C4-2B (cell line): ENCODE results near the gene PPP5C.
"Not testable (repeated sequence)": the region's sequence is repeated elsewhere in the genome, so short reads cannot be mapped to it uniquely, and the experiment has no call there.

Experiments
- H3K27ac ChIP-seq: fragments of 450-650 bp; 2 replicates; pipeline ENCODE4 v1.5.1; 2017
- CTCF ChIP-seq: fragments of 450-650 bp; conservative IDR thresholded peaks from 2 replicates; pipeline ENCODE4 v1.5.1; 2017; ENCODE audit warnings: mild to moderate bottlenecking
- ZFX ChIP-seq: fragments of 450-650 bp; IDR thresholded peaks from 2 replicates; pipeline ENCODE4 v1.6.1; 2017

Gene PPP5C

GRCh38 chr19:46368116-46368515 is 21.2 kb downstream of the PPP5C start:
- TF ChIP-seq ZFX = no peak
- TF ChIP-seq CTCF = no peak
- no peak overlapping the region for H3K27ac ChIP-seq

- H3K27ac ChIP-seq = no peak overlapping the region; the same call in 1 of the 2 replicates
- no peak for TF ChIP-seq ZFX
- TF ChIP-seq CTCF = no peak
Observed at GRCh38 chr19:46369817-46370216, 22.9 kb downstream of the PPP5C start.

- peak overlapping the region; percentile 100 for H3K27ac ChIP-seq
- TF ChIP-seq ZFX = no peak
- no peak for TF ChIP-seq CTCF
Observed at GRCh38 chr19:46371371-46371901, 24.5 kb downstream of the PPP5C start.

- peak overlapping the region; percentile 100 for H3K27ac ChIP-seq
- TF ChIP-seq CTCF (peak; percentile 35), ZFX (no peak)
Observed at GRCh38 chr19:46372901-46373490, 26.1 kb downstream of the PPP5C start.

- TF ChIP-seq CTCF (no peak; the same call in 1 of the 2 replicates), ZFX (no peak)
- H3K27ac ChIP-seq = peak overlapping the region; percentile 100
Observed at GRCh38 chr19:46373491-46374359, 26.8 kb downstream of the PPP5C start.

DNA sequence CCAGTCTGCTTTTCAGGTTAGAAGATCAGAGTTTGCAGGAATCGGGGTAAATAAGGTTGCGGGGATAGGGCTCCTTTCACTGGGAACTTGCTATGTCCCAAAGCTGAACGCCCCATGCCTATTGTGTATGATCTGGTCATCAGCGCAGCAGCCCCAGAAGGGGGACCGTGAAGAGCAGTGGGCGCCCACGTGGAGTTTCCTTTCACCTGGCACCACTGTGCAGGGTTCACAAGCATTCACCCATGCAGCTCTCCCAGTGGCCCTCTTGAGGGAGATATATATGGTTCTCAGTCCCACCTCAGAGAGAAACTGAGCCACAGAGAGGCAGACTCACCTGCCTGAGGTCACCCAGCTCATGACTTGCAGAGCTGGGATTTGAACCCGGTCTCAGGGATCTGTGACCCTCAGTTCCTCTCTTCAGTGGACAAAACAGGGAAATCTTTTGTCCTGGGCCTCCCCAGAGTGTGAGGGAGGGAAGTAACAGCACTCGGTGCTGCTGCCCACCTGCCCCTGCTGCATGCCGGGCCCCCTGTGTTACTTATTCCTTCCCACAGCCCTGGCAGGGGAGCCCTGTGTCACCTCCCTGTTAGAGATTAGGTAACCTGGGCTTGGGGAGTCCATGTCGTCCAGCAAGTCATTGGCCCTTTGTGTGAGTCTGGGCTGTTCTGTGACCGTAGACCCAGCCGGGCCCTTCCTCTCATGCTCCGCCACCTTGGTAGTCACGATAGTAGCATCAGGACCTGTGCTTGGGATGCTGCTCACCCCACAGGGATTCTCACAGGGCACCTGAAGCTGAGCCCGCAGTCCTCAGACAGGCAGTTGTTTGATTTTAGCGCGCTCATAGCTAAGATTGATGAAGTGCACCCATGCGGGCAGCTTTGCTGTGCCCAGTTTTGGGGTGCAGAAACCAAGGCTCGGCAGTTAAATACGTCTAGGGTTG is 27.9 kb downstream of the PPP5C start:
- TF ChIP-seq ZFX = no peak
- no peak for TF ChIP-seq CTCF
- peak overlapping the region; percentile 100 for H3K27ac ChIP-seq

GRCh38 chr19:46375476-46376067 is 28.7 kb downstream of the PPP5C start:
- H3K27ac ChIP-seq = not testable (repeated sequence)
